HEK293T (cell line): ENCODE data around the gene ARHGAP21.

Experiments
- BHLHE40 ChIP-seq: fragments of 450-650 bp; IDR thresholded peaks from 2 replicates; pipeline ENCODE4 v1.6.1; 2016; ENCODE audit warnings: mild to moderate bottlenecking, moderate library complexity, borderline replicate concordance
- L3MBTL2 ChIP-seq: fragments of 450-650 bp; conservative IDR thresholded peaks from 2 replicates; pipeline ENCODE4 v1.6.1; 2016; ENCODE audit warnings: mild to moderate bottlenecking
- PKNOX1 ChIP-seq: fragments of 450-650 bp; IDR thresholded peaks from 2 replicates; pipeline ENCODE4 v1.6.1; 2016
- SP1 ChIP-seq: fragments of 450-650 bp; IDR thresholded peaks from 2 replicates; pipeline ENCODE4 v1.6.1; 2017
- TARDBP ChIP-seq: fragments of 450-650 bp; IDR thresholded peaks from 2 replicates; pipeline ENCODE4 v1.6.1; 2016

GRCh38 chr10:24596217-24596930 lies 127.3 kb downstream of the ARHGAP21 start:
- TF ChIP-seq BHLHE40 (no peak), SP1 (no peak), TARDBP (no peak), PKNOX1 (no peak), L3MBTL2 (no peak)
